ENCODE data around the gene USP3.

GRCh38 chr15:63519041-63519440 is 14.6 kb downstream of the USP3 start:
- TF ChIP-seq CTCF (IDR thresholded peaks at IDR 0.05) (no peak), EP300 (IDR thresholded peaks at IDR 0.05) (no peak), POLR2A (IDR thresholded peaks at IDR 0.05) (no peak)
